T-cell (primary cell): ENCODE data around the gene VAX1. TPM values are rescaled to one million over a fixed set of nuclear protein-coding genes. Genes with fewer than 3 reads are reported as not detected.

Experiments used
- ATAC-seq, 4 experiments: fragments of 200-7000 bp in 3 of 4; fragments of 150-1000 bp in 1 of 4; cut with Tn5 transposase; replicated peaks in 1 of 4; 1 replicate in 3 of 4; 2 replicates in 1 of 4; pipeline ENCODE4 v1.10.0; 2021; ENCODE audit warnings: moderate library complexity in 3 of 4, mild to moderate bottlenecking in 2 of 4, moderate number of reproducible peaks in 1 of 4
- CTCF ChIA-PET, 2 donors: fragments of 300-600 bp; sonication (Branson Sonifier 250); formaldehyde crosslinking; loops; one replicate each; lab custom pipeline; 2022; ENCODE audit warnings: antibody characterized with exemption in 2 of 2; lab: Charles Lee
- POLR2A ChIA-PET, 2 donors: fragments of 300-600 bp; sonication (Branson Sonifier 250); formaldehyde crosslinking; loops; one replicate each; lab custom pipeline; 2022; ENCODE audit warnings: antibody characterized with exemption in 2 of 2; lab: Charles Lee
- DNase-seq, 35 experiments: peaks; one replicate each; pipeline versions ENCODE4 v3.0.0 to v3.0.0-alpha.2; 2013 to 2023
- H3K27ac ChIP-seq: one replicate; pipeline ENCODE4 v1.5.1; 2013; ENCODE audit warnings: low read length
- H3K27me3 ChIP-seq, 2 experiments: replicated peaks in 1 of 2; 1 replicate in 1 of 2; 2 replicates in 1 of 2; pipeline versions ENCODE4 v1.6.1 to v1.7.0; 2013; ENCODE audit warnings: low read length in 1 of 2, mixed read lengths in 1 of 2; ENCODE audit not compliant: control insufficient read depth in 2 of 2, insufficient read depth in 2 of 2; ENCODE audit errors: extremely low read depth in 1 of 2
- H3K36me3 ChIP-seq, 2 donors: 1 replicate in 1 of 2; 2 replicates in 1 of 2; pipeline versions ENCODE4 v1.6.1 to v1.7.0; 2013; ENCODE audit warnings: low read length in 1 of 2; ENCODE audit not compliant: control insufficient read depth in 2 of 2, insufficient read depth in 1 of 2; ENCODE audit errors: extremely low read depth in 1 of 2
- H3K4me1 ChIP-seq, 2 experiments: 1 replicate in 1 of 2; 2 replicates in 1 of 2; pipeline versions ENCODE4 v1.6.1 to v1.7.0; 2013; ENCODE audit warnings: low read length in 2 of 2, mixed read lengths in 1 of 2; ENCODE audit not compliant: insufficient read depth in 2 of 2, control insufficient read depth in 1 of 2; ENCODE audit errors: extremely low read depth in 1 of 2
- H3K4me3 ChIP-seq, 2 donors: 1 replicate in 1 of 2; 2 replicates in 1 of 2; pipeline versions ENCODE4 v1.5.1 to v1.7.0; 2013; ENCODE audit warnings: mild to moderate bottlenecking in 2 of 2, low read length in 1 of 2, moderate library complexity in 1 of 2; ENCODE audit not compliant: control insufficient read depth in 1 of 2; ENCODE audit errors: extremely low read depth in 1 of 2
- H3K9me3 ChIP-seq: 2 replicates; pipeline ENCODE4 v1.7.0; 2013
- H3K27ac Mint-ChIP-seq, 2 donors: one replicate each; pipeline ENCODE4 v1.8.0; 2020 to 2021; ENCODE audit warnings: mild to moderate bottlenecking in 2 of 2, mixed read lengths in 2 of 2
- H3K27me3 Mint-ChIP-seq, 2 donors: one replicate each; pipeline ENCODE4 v1.8.0; 2021 to 2022; ENCODE audit warnings: mixed read lengths in 2 of 2
- H3K36me3 Mint-ChIP-seq: one replicate; pipeline ENCODE4 v1.8.0; 2021; ENCODE audit warnings: mixed read lengths
- H3K4me1 Mint-ChIP-seq, 3 donors: one replicate each; pipeline ENCODE4 v1.8.0; 2020 to 2022; ENCODE audit warnings: mixed read lengths in 3 of 3, mild to moderate bottlenecking in 1 of 3
- H3K4me3 Mint-ChIP-seq, 3 donors: one replicate each; pipeline ENCODE4 v1.8.0; 2020 to 2022; ENCODE audit warnings: mild to moderate bottlenecking in 3 of 3, mixed read lengths in 3 of 3, moderate library complexity in 3 of 3
- H3K9me3 Mint-ChIP-seq, 3 donors: one replicate each; pipeline ENCODE4 v1.8.0; 2020 to 2022; ENCODE audit warnings: mixed read lengths in 3 of 3
- WGBS: methylation state at CpG from one replicate; pipeline ENCODE4 v1.1.5; 2013; ENCODE audit warnings: missing lambda C conversion rate; ENCODE audit not compliant: insufficient coverage; 5-methylcytosine and 5-hydroxymethylcytosine counted together
- total RNA-seq, 35 experiments: library from RNA in 6 of 35; stranded (reverse) in 6 of 35; fragments of 120-200 nt in 1 of 35; gene quantifications; one replicate each; pipeline versions ENCODE4 v1.2.1 to v1.2.4 and lab custom pipeline; 2013 to 2026

VAX1 gene
- total RNA-seq, 5 donors from 2014 or later (not counting 1 experiment from before 2014, with no cell fraction given) = not detected

DNA sequence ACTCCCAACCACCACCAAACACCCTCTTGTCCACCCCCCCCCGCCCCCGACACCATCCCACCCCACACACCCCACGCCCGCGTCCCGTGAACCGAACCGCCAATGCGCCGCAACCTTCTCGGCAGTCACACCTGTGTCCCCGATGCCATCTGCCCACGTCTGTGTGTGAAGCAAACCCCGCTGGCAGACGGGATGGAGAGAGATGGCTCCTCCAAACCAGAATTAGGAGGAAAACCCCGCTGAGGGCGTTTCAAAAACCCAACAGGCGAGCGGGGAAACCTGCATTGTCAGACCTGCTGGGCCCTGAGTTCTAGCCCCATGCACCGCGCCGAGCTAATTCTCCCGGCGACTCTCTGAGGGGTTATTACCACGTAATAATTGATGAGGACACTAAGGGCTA lies 30.7 kb upstream of the VAX1 start:
- H3K27ac ChIP-seq = no peak overlapping the region
- H3K27me3 Mint-ChIP-seq = peaks cover 67 to 85% of the 10 kb centered on the region in 2 donors
- peak in 1 of 4 experiments; percentile 18 for ATAC-seq
- H3K4me1 Mint-ChIP-seq = peaks cover 27 to 43% (median 39%) of the 10 kb centered on the region in 3 donors
- peaks cover 0 to 35% of the 10 kb centered on the region in 2 experiments for H3K4me1 ChIP-seq
- ChIA-PET POLR2A (no interaction called here), CTCF (interaction anchor here (0.9 to 2.1 kb wide), 8 partner anchors 10 to 382 kb away, joined by 3 to 10 read pairs (median 3); no protein-coding TSS in a partner anchor)
- H3K4me3 ChIP-seq = no peak overlapping the region
- no peaks in the 10 kb centered on the region for H3K36me3 Mint-ChIP-seq
- no peaks in the 10 kb centered on the region for H3K36me3 ChIP-seq
- H3K27me3 ChIP-seq = peaks cover 31 to 67% of the 10 kb centered on the region in 2 experiments
- no peaks in the 10 kb centered on the region for H3K9me3 Mint-ChIP-seq
- no peak for DNase-seq
- peak overlapping the region in 2 of 3 donors; percentile 41 to 63 for H3K4me3 Mint-ChIP-seq
- 6% methylated on average over 12 of the region's 25 CpGs for WGBS
- H3K27ac Mint-ChIP-seq = no peak overlapping the region
- H3K9me3 ChIP-seq = no peaks in the 10 kb centered on the region

- H3K9me3 ChIP-seq = no peaks in the 10 kb centered on the region
- peak; percentile 22 to 76 (median 52) for DNase-seq
- peaks cover 2 to 42% of the 10 kb centered on the region in 2 experiments for H3K4me1 ChIP-seq
- no peak overlapping the region for H3K27ac ChIP-seq
- no peaks in the 10 kb centered on the region for H3K36me3 Mint-ChIP-seq
- H3K27ac Mint-ChIP-seq = no peak overlapping the region
- H3K27me3 Mint-ChIP-seq = peaks cover 67 to 84% of the 10 kb centered on the region in 2 donors
- peaks cover 31 to 68% of the 10 kb centered on the region in 2 experiments for H3K27me3 ChIP-seq
- POLR2A ChIA-PET = no interaction called here
- CTCF ChIA-PET = interaction anchor here (0.6 to 2.1 kb wide), 12 partner anchors 9 to 1480 kb away, joined by 3 to 10 read pairs (median 3); no protein-coding TSS in a partner anchor
- peak; percentile 80 to 93 (median 88) for ATAC-seq
- peaks cover 27 to 44% (median 39%) of the 10 kb centered on the region in 3 donors for H3K4me1 Mint-ChIP-seq
- no peaks in the 10 kb centered on the region for H3K9me3 Mint-ChIP-seq
- WGBS = 8% methylated on average over 67 of the region's 75 CpGs
- H3K36me3 ChIP-seq = no peaks in the 10 kb centered on the region
- H3K4me3 Mint-ChIP-seq = peak overlapping the region in 2 of 3 donors; percentile 36 to 63
- H3K4me3 ChIP-seq = peak overlapping the region; percentile 30 to 64
Measured at GRCh38 chr10:117167789-117168674, 30.0 kb upstream of the VAX1 start.

DNA sequence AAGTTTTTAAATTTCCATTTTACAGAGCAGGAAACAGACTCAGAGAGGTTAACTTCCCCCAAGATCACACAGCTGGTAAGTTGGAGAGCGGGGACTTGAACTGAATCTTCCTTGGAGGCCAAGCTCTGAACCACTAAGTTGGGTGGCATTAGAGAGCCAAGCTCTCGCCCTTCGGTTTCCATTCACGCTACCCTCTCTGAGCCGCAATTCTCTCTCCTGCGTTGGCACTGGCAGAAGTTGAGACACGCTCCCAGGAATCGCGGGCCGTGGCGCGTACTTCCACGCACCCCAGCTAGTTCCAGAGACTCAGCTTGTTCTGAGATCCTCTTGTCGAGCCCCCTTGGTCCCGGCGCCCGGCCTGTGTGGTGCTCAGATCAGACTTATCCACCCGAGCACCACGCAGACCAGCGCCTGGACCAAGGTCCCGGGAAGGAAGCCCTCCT lies 29.3 kb upstream of the VAX1 start:
- CTCF ChIA-PET = interaction anchor here (0.6 to 2.1 kb wide), 10 partner anchors 8 to 380 kb away, joined by 3 to 10 read pairs (median 4); no protein-coding TSS in a partner anchor
- peaks cover 2 to 49% of the 10 kb centered on the region in 2 experiments for H3K4me1 ChIP-seq
- peaks cover 29 to 71% of the 10 kb centered on the region in 2 experiments for H3K27me3 ChIP-seq
- Mint-ChIP-seq H3K36me3 (no peaks in the 10 kb centered on the region), H3K27ac (no peak overlapping the region), H3K4me3 (peak overlapping the region in 2 of 3 donors; percentile 34 to 63), H3K9me3 (no peaks in the 10 kb centered on the region), H3K4me1 (peaks cover 31 to 47% (median 43%) of the 10 kb centered on the region in 3 donors), H3K27me3 (peaks cover 67 to 84% of the 10 kb centered on the region in 2 donors)
- DNase-seq (no peak), ATAC-seq (no peak)
- peak overlapping the region in 1 of 2 donors; percentile 27 for H3K4me3 ChIP-seq
- no peaks in the 10 kb centered on the region for H3K9me3 ChIP-seq
- H3K27ac ChIP-seq = no peak overlapping the region
- WGBS = 21% methylated on average over 21 of the region's 21 CpGs
- no peaks in the 10 kb centered on the region for H3K36me3 ChIP-seq
- POLR2A ChIA-PET = no interaction called here

DNA sequence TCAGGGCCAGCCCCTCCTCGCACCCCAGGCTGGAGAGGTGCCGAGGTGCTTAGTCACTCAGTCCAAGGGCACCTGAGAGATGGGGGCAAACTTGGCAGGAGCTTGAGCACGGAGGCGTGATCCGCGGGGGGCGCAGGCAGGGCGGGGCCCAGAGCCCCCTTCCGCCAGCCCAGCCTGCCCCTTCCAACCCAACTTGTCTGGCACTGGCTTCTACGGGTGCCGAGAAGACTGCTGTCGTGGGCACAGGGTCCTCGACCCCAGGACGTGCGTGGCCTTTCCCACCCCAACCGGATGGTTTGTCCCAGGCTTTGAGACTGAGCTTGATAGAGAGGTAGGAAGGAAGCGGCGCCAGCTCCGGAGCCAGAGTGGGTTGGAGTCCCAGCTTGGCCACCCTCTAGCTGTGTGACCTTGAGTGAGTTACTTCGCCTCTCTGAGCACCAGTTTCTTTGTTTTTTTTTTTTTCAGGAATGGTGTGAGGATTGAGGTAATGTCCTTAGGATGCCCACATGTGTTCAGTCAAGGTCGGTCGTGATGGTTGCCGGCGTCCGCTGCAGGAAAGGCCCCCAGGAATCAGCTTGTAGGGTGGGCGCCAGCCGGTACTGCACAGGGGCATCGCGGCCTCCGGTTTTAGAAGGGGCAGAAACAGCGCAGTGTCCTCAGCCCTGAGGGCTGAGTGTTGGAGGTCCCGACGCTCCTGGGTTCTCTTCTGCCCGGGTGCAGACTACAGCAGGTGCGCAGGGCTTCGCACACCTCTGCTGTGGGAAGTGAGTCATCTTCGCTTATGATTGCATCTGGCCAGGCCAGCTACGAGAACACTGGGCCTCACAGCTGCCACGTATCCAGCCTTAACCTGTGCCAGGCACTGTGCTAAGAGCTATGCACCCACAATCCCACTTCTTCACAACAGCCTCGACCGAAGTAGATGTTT lies 28.6 kb upstream of the VAX1 start:
- H3K27ac ChIP-seq = no peak overlapping the region
- peaks cover 29 to 70% of the 10 kb centered on the region in 2 experiments for H3K27me3 ChIP-seq
- Mint-ChIP-seq H3K27ac (no peak overlapping the region), H3K36me3 (no peaks in the 10 kb centered on the region), H3K4me3 (peak overlapping the region; percentile 24 to 63 (median 34)), H3K9me3 (no peaks in the 10 kb centered on the region), H3K27me3 (peaks cover 66 to 82% of the 10 kb centered on the region in 2 donors), H3K4me1 (peaks cover 38 to 53% (median 47%) of the 10 kb centered on the region in 3 donors)
- no peaks in the 10 kb centered on the region for H3K36me3 ChIP-seq
- H3K9me3 ChIP-seq = no peaks in the 10 kb centered on the region
- peaks cover 2 to 52% of the 10 kb centered on the region in 2 experiments for H3K4me1 ChIP-seq
- H3K4me3 ChIP-seq = no peak overlapping the region
- no peak for DNase-seq
- POLR2A ChIA-PET = no interaction called here
- CTCF ChIA-PET = interaction anchor here (0.6 to 2.1 kb wide), 8 partner anchors 8 to 370 kb away, joined by 3 to 10 read pairs (median 4); no protein-coding TSS in a partner anchor
- no peak for ATAC-seq
- WGBS = 18% methylated on average over 35 of the region's 41 CpGs

DNA sequence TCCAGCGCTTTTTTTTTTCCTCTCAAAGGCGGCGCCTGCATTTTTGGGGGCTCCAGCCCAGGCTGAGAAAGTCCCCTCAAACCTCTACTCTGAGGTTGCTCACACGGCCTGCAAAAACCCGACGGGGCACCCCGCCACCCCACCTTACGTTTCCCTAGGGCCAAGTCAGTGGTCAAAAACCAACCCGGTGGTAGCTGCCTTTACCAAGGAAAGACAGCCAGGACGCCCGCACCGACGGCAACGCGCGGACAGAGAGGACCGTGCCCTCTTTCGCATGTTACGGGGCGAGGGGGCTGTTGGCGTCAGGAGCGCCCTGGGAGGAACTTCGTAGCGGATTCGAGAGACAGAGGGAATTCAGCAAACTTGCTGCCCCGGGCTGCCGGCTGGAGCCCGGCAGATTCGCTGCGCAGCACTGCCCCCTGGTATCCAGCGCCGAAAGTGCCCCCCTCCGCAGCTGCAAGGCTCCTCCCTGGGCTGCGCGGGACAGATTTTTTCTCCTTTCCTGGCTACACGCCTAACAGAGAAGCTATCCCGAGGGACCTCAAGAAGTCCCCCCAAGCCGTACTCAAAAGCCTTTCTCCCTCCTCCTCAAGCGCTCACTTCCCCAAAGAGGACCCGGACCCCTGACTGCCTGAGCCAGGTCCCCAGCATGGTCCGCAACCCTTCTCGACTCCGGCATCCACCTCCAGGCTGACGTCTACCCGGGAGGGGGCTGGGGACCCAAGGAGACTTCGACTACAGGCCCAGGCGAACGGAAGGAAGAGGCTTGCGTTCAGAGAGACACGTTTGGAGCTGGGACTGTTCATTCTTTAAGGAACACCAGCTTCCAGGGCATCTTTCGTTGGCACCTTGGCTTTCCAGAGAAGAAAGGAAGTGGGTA lies 27.7 kb upstream of the VAX1 start:
- Mint-ChIP-seq H3K4me1 (peaks cover 44 to 54% (median 53%) of the 10 kb centered on the region in 3 donors), H3K27ac (no peak overlapping the region), H3K27me3 (peaks cover 68 to 84% of the 10 kb centered on the region in 2 donors), H3K9me3 (no peaks in the 10 kb centered on the region), H3K4me3 (peak overlapping the region in 1 of 3 donors; percentile 63), H3K36me3 (no peaks in the 10 kb centered on the region)
- Histone ChIP-seq H3K27ac (no peak overlapping the region), H3K4me1 (peaks cover 2 to 52% of the 10 kb centered on the region in 2 experiments), H3K27me3 (peaks cover 34 to 68% of the 10 kb centered on the region in 2 experiments), H3K9me3 (no peaks in the 10 kb centered on the region), H3K36me3 (no peaks in the 10 kb centered on the region), H3K4me3 (no peak overlapping the region)
- CTCF ChIA-PET = interaction anchor here (0.7 to 1.3 kb wide), 5 partner anchors 9 to 371 kb away, joined by 3 to 8 read pairs (median 3); no protein-coding TSS in a partner anchor
- WGBS = 7% methylated on average over 51 of the region's 51 CpGs
- POLR2A ChIA-PET = no interaction called here
- ATAC-seq = peak in 1 of 4 experiments; percentile 31
- peak in 4 of 35 experiments; percentile 12 to 36 (median 18) for DNase-seq
